GM23338 (cell line): Measurements from ENCODE around the gene ADAM20. TPM values are rescaled to one million over a fixed set of nuclear protein-coding genes. Genes with fewer than 3 reads are reported as not detected.

ENCODE experiments used
- ATAC-seq: fragments of 200-7000 bp; cut with Tn5 transposase; 3 replicates; pipeline ENCODE4 v1.9.1; 2020
- DNase-seq: peaks from one replicate; pipeline ENCODE4 v3.0.0-alpha.2; 2015; ENCODE audit warnings: low spot score
- H2AFZ ChIP-seq: fragments of 200-600 bp; sonication (generic); 2 replicates; pipeline ENCODE4 v1.8.0; 2016; ENCODE audit warnings: antibody characterized with exemption, mild to moderate bottlenecking, moderate library complexity
- H3F3A ChIP-seq: fragments of 200-600 bp; sonication (generic); replicated peaks from 2 replicates; pipeline ENCODE4 v1.8.0; 2017; ENCODE audit warnings: antibody characterized with exemption, mixed run types, low read depth
- H3K27ac ChIP-seq: fragments of 200-600 bp; sonication (generic); 2 replicates; pipeline ENCODE4 v1.6.1; 2016; ENCODE audit warnings: low read depth
- H3K27me3 ChIP-seq: fragments of 200-600 bp; sonication (generic); 2 replicates; pipeline ENCODE4 v1.8.0; 2016; ENCODE audit warnings: mild to moderate bottlenecking, mixed run types, moderate library complexity; ENCODE audit not compliant: insufficient read depth
- H3K36me3 ChIP-seq: fragments of 200-600 bp; sonication (generic); 2 replicates; pipeline ENCODE4 v1.8.0; 2016; ENCODE audit warnings: mild to moderate bottlenecking; ENCODE audit not compliant: insufficient read depth
- H3K4me1 ChIP-seq: fragments of 200-600 bp; sonication (generic); 2 replicates; pipeline ENCODE4 v1.8.0; 2016; ENCODE audit warnings: mild to moderate bottlenecking, moderate library complexity; ENCODE audit not compliant: insufficient read depth
- H3K4me2 ChIP-seq: fragments of 200-600 bp; sonication (generic); 2 replicates; pipeline ENCODE4 v1.7.1; 2017; ENCODE audit warnings: mixed run types
- H3K4me3 ChIP-seq: fragments of 200-600 bp; sonication (generic); 2 replicates; pipeline ENCODE4 v1.6.1; 2016; ENCODE audit warnings: mixed run types
- H3K79me2 ChIP-seq: fragments of 200-600 bp; sonication (generic); replicated peaks from 2 replicates; pipeline ENCODE4 v1.8.0; 2017; ENCODE audit warnings: mild to moderate bottlenecking; ENCODE audit not compliant: insufficient read depth
- H3K9me2 ChIP-seq: fragments of 200-600 bp; sonication (generic); 2 replicates; pipeline ENCODE4 v1.8.0; 2017; ENCODE audit not compliant: insufficient read depth
- H4K20me1 ChIP-seq: fragments of 200-600 bp; sonication (generic); replicated peaks from 2 replicates; pipeline ENCODE4 v1.8.0; 2017; ENCODE audit warnings: mild to moderate bottlenecking; ENCODE audit not compliant: insufficient read depth
- H3K27ac Mint-ChIP-seq: 2 replicates; pipeline ENCODE4 v1.8.0; 2020; ENCODE audit warnings: inconsistent platforms, mild to moderate bottlenecking, moderate library complexity, mixed read lengths
- H3K27me3 Mint-ChIP-seq: 3 replicates; pipeline ENCODE4 v1.8.0; 2022; ENCODE audit warnings: low read depth, mild to moderate bottlenecking, moderate library complexity, mixed read lengths, inconsistent platforms; ENCODE audit not compliant: insufficient read depth, poor library complexity
- H3K36me3 Mint-ChIP-seq: 3 replicates; pipeline ENCODE4 v1.8.0; 2021; ENCODE audit warnings: low read depth, mild to moderate bottlenecking, inconsistent platforms, moderate library complexity, mixed read lengths
- H3K4me1 Mint-ChIP-seq: 3 replicates; pipeline ENCODE4 v1.8.0; 2020; ENCODE audit warnings: mild to moderate bottlenecking, inconsistent platforms, mixed read lengths
- H3K4me3 Mint-ChIP-seq: 3 replicates; pipeline ENCODE4 v1.8.0; 2021; ENCODE audit warnings: moderate library complexity, mild to moderate bottlenecking, inconsistent platforms, mixed read lengths
- H3K9me3 Mint-ChIP-seq: 3 replicates; pipeline ENCODE4 v1.8.0; 2020; ENCODE audit warnings: moderate library complexity, mild to moderate bottlenecking, inconsistent platforms, mixed read lengths
- CREB1 ChIP-seq: fragments of 250-450 bp; sonication (Bioruptor Pico); IDR thresholded peaks from 2 replicates; pipeline ENCODE4 v1.5.0; 2020; ENCODE audit warnings: low read depth, mild to moderate bottlenecking, moderate library complexity
- EZH2 ChIP-seq: fragments of 200-600 bp; sonication (generic); IDR thresholded peaks from one replicate; pipeline ENCODE4 v1.8.0; 2017; ENCODE audit warnings: antibody characterized with exemption, mild to moderate bottlenecking, low read depth; ENCODE audit not compliant: unreplicated experiment
- EZH2phosphoT487 ChIP-seq: fragments of 200-600 bp; sonication (generic); IDR thresholded peaks from one replicate; pipeline ENCODE4 v1.8.1; 2018; ENCODE audit warnings: antibody characterized with exemption; ENCODE audit not compliant: unreplicated experiment
- POLR2AphosphoS5 ChIP-seq: IDR thresholded peaks from 2 replicates; pipeline ENCODE4 v1.6.1; 2016; ENCODE audit warnings: antibody characterized with exemption, low read depth
- REST ChIP-seq: IDR thresholded peaks from one replicate; pipeline ENCODE4 v1.6.1; 2018; ENCODE audit warnings: antibody characterized with exemption; ENCODE audit not compliant: unreplicated experiment
- STAT1 ChIP-seq: IDR thresholded peaks from one replicate; pipeline ENCODE4 v1.6.1; 2016; ENCODE audit warnings: antibody characterized with exemption; ENCODE audit not compliant: unreplicated experiment
- ZNF114 ChIP-seq: fragments of 250-450 bp; sonication (Bioruptor Pico); IDR thresholded peaks from 2 replicates; pipeline ENCODE4 v1.5.0; 2020; ENCODE audit warnings: mild to moderate bottlenecking, moderate library complexity
- ZNF462 ChIP-seq: fragments of 250-450 bp; sonication (Bioruptor Pico); IDR thresholded peaks from 2 replicates; pipeline ENCODE4 v1.5.0; 2020; ENCODE audit warnings: mild to moderate bottlenecking, moderate library complexity
- polyA plus RNA-seq: library from polyadenylated mRNA; unstranded; fragments of >200 nt; fragmentation: Nextera tagmentation; extraction: Ambion mirVana; gene quantifications from 2 replicates; pipeline ENCODE4 v1.2.1, GENCODE V29; 2016
- total RNA-seq: library from RNA; depleted of rRNA; stranded (reverse); fragments of >200 nt; shearing (Covaris generic); gene quantifications from 2 replicates; pipeline ENCODE4 v1.2.3, GENCODE V29; 2014
- TF ChIP-seq, protein P1 (sequence below): IDR thresholded peaks from 2 replicates; pipeline ENCODE4 v1.6.1; 2016; ENCODE audit warnings: antibody characterized with exemption

ADAM20 gene
- total and polyA plus RNA-seq, 2 experiments from 2014 or later = 0.06 to 2.1 TPM

DNA sequence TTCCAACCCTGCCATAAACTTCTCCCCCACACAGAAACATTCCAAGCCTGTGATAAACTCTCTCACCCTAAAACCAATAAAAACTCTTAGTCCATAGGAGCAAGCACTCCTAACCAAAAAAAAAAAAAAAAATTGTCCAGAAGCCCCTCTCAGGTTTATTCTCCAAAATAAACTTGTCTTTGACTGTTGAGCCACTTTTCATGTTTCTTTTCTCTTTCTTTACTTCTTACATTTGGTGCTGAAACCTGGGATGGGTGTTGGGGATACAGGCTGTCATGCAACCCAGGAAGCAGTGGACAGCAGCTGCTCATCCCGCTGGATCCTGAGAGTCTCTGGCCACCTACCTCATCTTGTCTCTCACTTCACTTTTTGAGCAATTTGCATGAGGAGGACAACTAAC, 2.0 kb upstream of the ADAM20 start (continued):
- TF ChIP-seq ZNF462 (CRISPR knock-in tag) (no peak), POLR2AphosphoS5 (no peak), STAT1 (no peak), EZH2phosphoT487 (no peak), ZNF114 (CRISPR knock-in tag) (no peak)
- TF ChIP-seq, protein P1, sequence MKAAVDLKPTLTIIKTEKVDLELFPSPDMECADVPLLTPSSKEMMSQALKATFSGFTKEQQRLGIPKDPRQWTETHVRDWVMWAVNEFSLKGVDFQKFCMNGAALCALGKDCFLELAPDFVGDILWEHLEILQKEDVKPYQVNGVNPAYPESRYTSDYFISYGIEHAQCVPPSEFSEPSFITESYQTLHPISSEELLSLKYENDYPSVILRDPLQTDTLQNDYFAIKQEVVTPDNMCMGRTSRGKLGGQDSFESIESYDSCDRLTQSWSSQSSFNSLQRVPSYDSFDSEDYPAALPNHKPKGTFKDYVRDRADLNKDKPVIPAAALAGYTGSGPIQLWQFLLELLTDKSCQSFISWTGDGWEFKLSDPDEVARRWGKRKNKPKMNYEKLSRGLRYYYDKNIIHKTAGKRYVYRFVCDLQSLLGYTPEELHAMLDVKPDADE = no peak

DNA sequence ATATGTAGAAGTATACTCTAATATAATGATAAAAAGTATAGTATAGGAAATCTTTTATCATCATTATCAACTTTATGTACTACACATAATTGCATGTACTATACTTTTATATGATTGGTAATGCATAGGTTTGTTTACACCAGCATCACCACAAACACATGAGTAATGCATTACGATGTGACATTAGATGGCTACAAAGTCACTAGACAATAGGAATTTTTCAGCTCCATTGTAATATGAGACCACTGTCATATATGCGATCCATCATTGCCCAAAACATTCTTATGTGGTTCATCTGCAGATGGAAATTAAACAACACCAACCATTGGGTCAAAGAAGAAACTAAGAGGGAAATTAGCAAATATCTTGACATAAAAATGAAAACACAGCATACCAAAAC, 4.4 kb downstream of the ADAM20 start:
- no peaks in the 10 kb centered on the region for H3F3A ChIP-seq
- H3K27ac ChIP-seq = no peak overlapping the region
- ATAC-seq (no peak), DNase-seq (no peak)
- H3K4me1 ChIP-seq = no peaks in the 10 kb centered on the region
- H2AFZ ChIP-seq = no peak overlapping the region
- H3K9me3 Mint-ChIP-seq = peaks cover 16% of the 10 kb centered on the region
- H3K4me2 ChIP-seq = no peak overlapping the region
- H3K4me3 ChIP-seq = no peak overlapping the region
- no peaks in the 10 kb centered on the region for H3K36me3 ChIP-seq
- H3K4me1 Mint-ChIP-seq = no peaks in the 10 kb centered on the region
- no peaks in the 10 kb centered on the region for H3K27me3 ChIP-seq
- H3K9me2 ChIP-seq = 0 out of 2 replicates have a peak, but pooled peaks cover under 1% of the 10 kb centered on the region
- peaks cover 16% of the 10 kb centered on the region for H3K36me3 Mint-ChIP-seq
- no peak overlapping the region for H3K27ac Mint-ChIP-seq
- H3K4me3 Mint-ChIP-seq = no peak overlapping the region
- no peaks in the 10 kb centered on the region for H3K79me2 ChIP-seq
- H4K20me1 ChIP-seq = no peaks in the 10 kb centered on the region; the same call in 1 of the 2 replicates
- no peaks in the 10 kb centered on the region for H3K27me3 Mint-ChIP-seq
- TF ChIP-seq REST (no peak), EZH2 (no peak), CREB1 (CRISPR knock-in tag) (no peak), EZH2phosphoT487 (no peak), POLR2AphosphoS5 (no peak)
